ENCODE data around the gene SMIM24.
"Not testable (repeated sequence)": the region's sequence is repeated elsewhere in the genome, so short reads cannot be mapped to it uniquely, and the experiment has no call there.

Gene SMIM24

DNA sequence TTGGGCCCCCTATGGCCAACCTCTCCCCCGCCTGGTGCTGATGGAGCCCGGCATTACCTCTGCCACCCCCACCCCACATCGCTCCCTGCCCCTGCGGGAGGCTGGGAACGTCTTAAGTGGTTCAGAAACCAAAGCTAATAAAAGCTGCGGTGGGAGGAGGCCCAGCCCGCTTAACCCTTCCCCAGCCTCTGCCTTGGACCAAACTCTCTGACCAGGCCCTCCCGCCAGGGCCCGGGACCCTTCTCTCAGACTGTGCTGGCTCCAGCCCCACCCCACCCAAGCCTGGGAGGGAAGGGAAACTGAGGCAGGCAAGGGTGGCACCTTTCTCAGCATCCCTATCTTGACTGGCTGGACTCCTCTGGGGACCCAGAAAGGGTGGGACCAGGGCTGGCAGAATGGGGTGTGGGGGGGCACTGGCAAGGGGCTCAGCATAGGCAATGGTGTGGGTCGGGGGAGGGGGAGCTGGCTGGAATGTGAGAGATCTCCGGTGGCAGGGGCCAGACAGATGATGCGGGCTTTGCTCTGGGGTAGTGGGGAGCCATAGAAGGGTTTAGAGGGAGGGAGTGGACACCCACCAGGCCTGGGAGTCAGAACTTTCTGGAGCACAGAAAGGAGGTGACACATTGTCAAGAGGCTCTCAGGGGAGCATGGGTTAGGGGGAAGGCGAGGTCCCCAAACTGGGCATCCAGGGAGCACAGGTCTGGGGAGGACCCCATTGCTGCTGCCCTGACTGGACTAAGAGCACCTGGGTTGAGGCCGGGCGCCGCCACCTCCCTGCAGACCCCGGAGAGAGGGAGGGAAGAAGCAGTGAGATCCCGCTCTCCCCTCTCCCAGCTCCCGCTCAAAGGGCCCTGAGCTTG, 21.9 kb downstream of the SMIM24 start:
- Histone ChIP-seq H3K27ac (ENCODE audit: low read depth, low read length) (no peak overlapping the region), H3K27me3 (ENCODE audit: control insufficient read depth, insufficient read depth, low read length) (peaks cover 51% of the 10 kb centered on the region), H3K9ac (ENCODE audit: low read length) (peak overlapping the region; percentile 24), H3K4me1 (ENCODE audit: control insufficient read depth, insufficient read depth, low read length) (peaks cover 32% of the 10 kb centered on the region), H3K9me3 (ENCODE audit: control insufficient read depth, insufficient read depth, low read depth, low read length) (no peaks in the 10 kb centered on the region), H3K4me3 (ENCODE audit: low read depth, low read length) (peak overlapping the region; percentile 55), H3K36me3 (ENCODE audit: control insufficient read depth, insufficient read depth, low read length) (no peaks in the 10 kb centered on the region)

DNA sequence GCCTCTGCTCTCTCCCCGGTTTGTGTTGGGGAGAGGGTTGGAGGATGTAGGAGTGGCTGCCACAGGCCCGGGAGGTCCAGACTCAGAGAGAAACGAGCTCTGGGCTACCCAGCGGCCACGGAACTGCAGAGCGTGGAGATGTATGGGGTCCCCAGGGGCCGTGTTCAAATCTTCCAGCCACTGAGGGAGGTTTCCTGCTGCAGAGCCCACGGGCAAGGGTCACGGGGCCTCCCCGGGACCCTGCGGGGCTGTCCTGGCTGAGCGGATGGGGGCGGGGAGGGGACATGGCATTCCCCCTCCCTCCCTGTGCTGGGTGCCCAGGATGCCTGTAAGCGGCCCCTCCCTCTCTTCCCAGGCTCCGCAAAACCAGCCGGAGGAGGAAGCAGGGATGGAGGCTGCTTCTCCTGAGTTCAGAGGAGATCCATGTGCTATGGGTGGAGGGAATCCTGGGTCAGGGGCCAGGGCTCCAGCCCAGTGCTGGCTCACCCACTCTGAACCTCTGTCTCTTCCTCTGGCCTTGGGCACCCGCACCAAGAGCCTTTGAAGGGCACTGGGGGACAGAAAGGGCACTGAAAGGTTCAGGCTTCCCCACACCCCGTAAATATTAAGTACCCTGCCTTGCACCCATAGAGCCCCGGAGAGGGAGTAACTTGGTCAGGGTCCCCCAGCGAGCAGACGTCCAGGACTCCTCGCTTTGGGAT, 22.6 kb downstream of the SMIM24 start:
- peaks cover 43% of the 10 kb centered on the region for H3K27me3 ChIP-seq (ENCODE audit: control insufficient read depth, insufficient read depth, low read length)
- H3K27ac ChIP-seq (ENCODE audit: low read depth, low read length), result no peak overlapping the region

DNA sequence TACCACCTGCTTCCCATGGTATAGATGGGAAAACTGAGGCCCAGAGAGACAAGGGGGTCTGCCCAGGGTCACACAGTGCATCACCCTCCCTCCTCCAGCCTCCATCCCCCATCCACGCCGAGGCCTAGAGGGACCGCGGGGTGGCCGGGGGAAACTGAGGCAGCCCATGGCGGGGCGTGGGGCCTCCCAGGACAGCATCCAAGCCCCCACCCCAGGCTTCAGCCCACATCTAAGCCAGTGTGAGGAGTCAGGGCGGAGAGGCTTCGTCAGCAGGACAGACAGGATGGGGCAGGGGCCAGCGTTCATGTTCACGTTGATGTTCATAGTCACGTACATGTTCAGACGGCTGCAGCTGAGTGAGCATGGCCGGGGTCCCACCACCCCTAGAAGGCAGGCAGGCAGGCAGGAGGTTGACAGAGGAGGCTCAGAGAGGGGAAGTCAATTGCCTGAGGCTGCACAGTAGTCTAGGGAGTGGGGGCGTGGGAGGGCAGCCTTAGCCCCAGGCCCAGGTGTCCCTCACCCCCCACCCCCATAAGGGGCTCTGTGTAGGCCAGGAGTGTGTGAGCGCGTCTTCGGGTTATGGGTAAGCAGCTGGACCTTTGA, 23.3 kb downstream of the SMIM24 start:
- Histone ChIP-seq H3K4me1 (ENCODE audit: control insufficient read depth, insufficient read depth, low read length) (peaks cover 32% of the 10 kb centered on the region), H3K27ac (ENCODE audit: low read depth, low read length) (no peak overlapping the region), H3K4me3 (ENCODE audit: low read depth, low read length) (no peak overlapping the region), H3K9ac (ENCODE audit: low read length) (no peak overlapping the region), H3K36me3 (ENCODE audit: control insufficient read depth, insufficient read depth, low read length) (no peaks in the 10 kb centered on the region), H3K27me3 (ENCODE audit: control insufficient read depth, insufficient read depth, low read length) (peaks cover 36% of the 10 kb centered on the region), H3K9me3 (ENCODE audit: control insufficient read depth, insufficient read depth, low read depth, low read length) (no peaks in the 10 kb centered on the region)

More for the DNA sequence above, 22.6 kb downstream of the SMIM24 start:
- Histone ChIP-seq H3K4me3 (ENCODE audit: low read depth, low read length) (peak overlapping the region; percentile 30; the same call in 1 of the 2 replicates), H3K36me3 (ENCODE audit: control insufficient read depth, insufficient read depth, low read length) (no peaks in the 10 kb centered on the region), H3K9me3 (ENCODE audit: control insufficient read depth, insufficient read depth, low read depth, low read length) (no peaks in the 10 kb centered on the region), H3K9ac (ENCODE audit: low read length) (no peak overlapping the region), H3K4me1 (ENCODE audit: control insufficient read depth, insufficient read depth, low read length) (peaks cover 32% of the 10 kb centered on the region)

DNA sequence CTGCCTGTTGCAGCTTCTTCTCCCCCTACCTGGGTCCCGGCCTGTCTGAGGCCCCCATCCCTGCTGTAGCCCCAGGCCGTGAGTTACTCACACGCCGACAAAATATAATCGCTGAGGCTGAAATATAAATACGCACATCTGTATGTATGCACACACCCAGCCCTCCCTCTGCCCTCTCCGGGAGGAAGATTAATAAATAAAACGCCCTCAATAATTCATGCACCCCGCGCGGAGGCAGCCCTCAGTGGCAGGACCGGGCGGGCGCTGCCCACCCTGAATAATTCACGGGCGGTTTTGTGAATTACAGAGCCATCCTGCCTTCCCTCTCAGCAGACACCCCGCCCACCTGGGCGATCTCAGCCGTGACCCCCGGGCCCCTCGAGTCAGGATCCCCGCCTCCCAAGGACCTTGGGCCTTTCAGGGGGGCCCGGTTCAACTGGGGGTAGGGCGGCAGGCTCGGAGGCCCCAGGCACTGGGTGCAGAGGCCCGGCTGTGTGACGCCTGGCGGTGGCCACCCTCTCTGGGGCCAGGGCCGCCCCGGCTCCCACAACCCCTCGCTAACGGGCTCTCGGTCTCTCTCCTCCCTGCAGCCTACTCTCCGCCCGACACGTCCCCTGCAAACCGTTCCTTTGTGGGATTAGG, 24.2 kb downstream of the SMIM24 start:
- Histone ChIP-seq H3K4me3 (ENCODE audit: low read depth, low read length) (no peak overlapping the region), H3K4me1 (ENCODE audit: control insufficient read depth, insufficient read depth, low read length) (peaks cover 32% of the 10 kb centered on the region), H3K27ac (ENCODE audit: low read depth, low read length) (no peak overlapping the region), H3K9me3 (ENCODE audit: control insufficient read depth, insufficient read depth, low read depth, low read length) (no peaks in the 10 kb centered on the region), H3K36me3 (ENCODE audit: control insufficient read depth, insufficient read depth, low read length) (no peaks in the 10 kb centered on the region), H3K27me3 (ENCODE audit: control insufficient read depth, insufficient read depth, low read length) (peaks cover 34% of the 10 kb centered on the region), H3K9ac (ENCODE audit: low read length) (no peak overlapping the region)

DNA sequence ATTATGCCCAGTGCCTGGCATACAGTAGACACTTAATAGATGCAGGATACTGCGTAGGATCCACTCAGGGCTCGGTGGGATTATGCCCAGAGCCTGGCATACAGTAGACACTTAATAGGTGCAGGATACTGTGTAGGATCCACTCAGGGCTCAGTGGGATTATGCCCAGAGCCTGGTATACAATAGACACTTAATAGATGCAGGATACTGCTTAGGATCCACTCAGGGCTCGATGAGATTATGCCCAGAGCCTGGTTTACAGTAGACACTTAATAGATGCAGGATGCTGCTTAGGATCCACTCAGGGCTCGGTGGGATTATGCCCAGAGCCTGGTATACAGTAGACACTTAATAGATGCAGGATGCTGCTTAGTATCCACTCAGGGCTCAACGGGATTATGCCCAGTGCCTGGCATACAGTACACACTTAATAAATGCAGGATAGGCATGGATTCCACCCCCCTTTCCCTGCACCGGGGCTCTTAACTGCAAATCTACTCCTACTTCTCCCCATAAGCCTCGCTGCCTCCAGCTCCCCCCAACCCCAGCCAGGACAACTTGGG, 24.9 kb downstream of the SMIM24 start:
- no peaks in the 10 kb centered on the region for H3K36me3 ChIP-seq (ENCODE audit: control insufficient read depth, insufficient read depth, low read length)
- no peak overlapping the region for H3K9ac ChIP-seq (ENCODE audit: low read length)
- no peaks in the 10 kb centered on the region for H3K9me3 ChIP-seq (ENCODE audit: control insufficient read depth, insufficient read depth, low read depth, low read length)
- H3K27ac ChIP-seq (ENCODE audit: low read depth, low read length), result no peak overlapping the region
- peaks cover 29% of the 10 kb centered on the region for H3K27me3 ChIP-seq (ENCODE audit: control insufficient read depth, insufficient read depth, low read length)
- H3K4me1 ChIP-seq (ENCODE audit: control insufficient read depth, insufficient read depth, low read length), result peaks cover 32% of the 10 kb centered on the region
- H3K4me3 ChIP-seq (ENCODE audit: low read depth, low read length), result no peak overlapping the region

DNA sequence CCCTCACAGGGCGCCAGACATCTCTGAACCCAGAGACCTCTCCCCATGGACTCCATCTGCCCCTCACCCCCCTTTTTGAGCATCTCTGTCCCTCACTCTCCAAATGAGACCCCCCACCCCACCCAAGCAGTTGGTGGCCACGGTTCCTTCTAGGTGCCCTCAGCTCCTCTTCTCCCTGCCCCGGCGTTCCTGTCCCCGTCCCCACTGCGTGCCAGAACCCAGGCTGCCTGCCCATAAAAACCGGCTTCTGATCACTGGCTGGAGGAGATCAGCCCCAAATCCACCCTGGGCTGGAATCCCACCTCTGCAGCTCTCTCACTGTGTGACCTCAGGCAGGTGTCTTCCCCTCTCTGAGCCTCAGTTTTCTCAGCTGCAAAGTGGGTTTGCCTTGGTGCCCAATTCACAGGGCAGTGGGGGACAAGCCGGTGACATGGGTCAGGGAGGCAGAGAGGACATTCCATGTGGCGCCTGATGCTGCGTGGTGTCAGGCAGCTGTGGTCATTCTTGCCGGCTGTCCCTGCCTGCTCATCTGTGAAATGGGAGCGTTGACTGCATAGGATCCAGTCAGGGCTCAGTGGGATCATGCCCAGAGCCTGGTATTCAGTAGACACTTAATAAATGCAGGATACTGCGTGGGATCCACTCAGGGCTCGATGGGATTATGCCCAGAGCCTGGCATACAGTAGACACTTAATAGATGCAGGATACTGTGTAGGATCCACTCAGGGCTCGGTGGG, 25.5 kb downstream of the SMIM24 start:
- H3K4me1 ChIP-seq (ENCODE audit: control insufficient read depth, insufficient read depth, low read length), result peaks cover 30% of the 10 kb centered on the region
- peaks cover 23% of the 10 kb centered on the region for H3K27me3 ChIP-seq (ENCODE audit: control insufficient read depth, insufficient read depth, low read length)
- H3K9me3 ChIP-seq (ENCODE audit: control insufficient read depth, insufficient read depth, low read depth, low read length), result no peaks in the 10 kb centered on the region
- no peaks in the 10 kb centered on the region for H3K36me3 ChIP-seq (ENCODE audit: control insufficient read depth, insufficient read depth, low read length)
- no peak overlapping the region for H3K9ac ChIP-seq (ENCODE audit: low read length)
- H3K27ac ChIP-seq (ENCODE audit: low read depth, low read length), result no peak overlapping the region
- H3K4me3 ChIP-seq (ENCODE audit: low read depth, low read length), result no peak overlapping the region

DNA sequence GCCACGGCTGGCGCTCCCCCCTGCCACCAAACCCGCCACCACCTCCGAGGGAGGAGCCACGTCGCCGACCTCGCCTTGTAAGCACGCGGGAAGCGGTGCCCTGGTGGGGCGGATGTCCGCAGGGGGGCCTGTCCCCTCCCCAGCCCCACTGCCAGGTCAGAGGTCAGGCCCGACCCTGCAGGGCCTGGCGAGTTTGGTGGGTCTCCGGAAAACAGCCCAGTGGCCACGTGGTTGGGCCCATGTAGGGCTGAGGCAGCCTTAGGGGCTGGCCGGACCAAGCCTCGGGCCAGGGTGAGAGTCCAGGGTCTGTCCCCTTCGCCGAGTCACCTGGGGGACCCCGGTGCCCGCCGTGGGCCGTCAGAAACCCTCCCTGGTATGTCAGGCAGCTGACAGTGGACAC, 26.5 kb downstream of the SMIM24 start:
- Histone ChIP-seq H3K27ac (ENCODE audit: low read depth, low read length) (no peak overlapping the region), H3K9ac (ENCODE audit: low read length) (no peak overlapping the region), H3K4me1 (ENCODE audit: control insufficient read depth, insufficient read depth, low read length) (peaks cover 20% of the 10 kb centered on the region), H3K27me3 (ENCODE audit: control insufficient read depth, insufficient read depth, low read length) (peaks cover 14% of the 10 kb centered on the region), H3K9me3 (ENCODE audit: control insufficient read depth, insufficient read depth, low read depth, low read length) (no peaks in the 10 kb centered on the region), H3K4me3 (ENCODE audit: low read depth, low read length) (no peak overlapping the region), H3K36me3 (ENCODE audit: control insufficient read depth, insufficient read depth, low read length) (no peaks in the 10 kb centered on the region)

DNA sequence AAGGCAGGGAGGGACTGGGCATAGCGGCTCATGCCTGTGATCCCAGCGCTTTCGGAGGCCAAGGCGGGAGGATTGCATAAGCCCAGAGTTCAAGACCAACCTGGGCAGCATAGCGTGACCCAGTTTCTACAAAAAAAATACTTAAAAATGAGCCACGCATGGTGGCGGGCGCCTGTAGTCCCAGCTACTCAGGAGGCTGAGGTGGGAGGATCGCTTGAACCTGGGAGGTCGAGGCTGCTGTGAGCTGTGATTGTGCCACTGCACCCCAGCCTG, 27.4 kb downstream of the SMIM24 start:
- H3K4me3 ChIP-seq (ENCODE audit: low read depth, low read length); H3K36me3 ChIP-seq (ENCODE audit: control insufficient read depth, insufficient read depth, low read length); H3K27me3 ChIP-seq (ENCODE audit: control insufficient read depth, insufficient read depth, low read length); H3K27ac ChIP-seq (ENCODE audit: low read depth, low read length); H3K9ac ChIP-seq (ENCODE audit: low read length); H3K9me3 ChIP-seq (ENCODE audit: control insufficient read depth, insufficient read depth, low read depth, low read length): not testable (repeated sequence)
- H3K4me1 ChIP-seq (ENCODE audit: control insufficient read depth, insufficient read depth, low read length), result peaks cover 10% of the 10 kb centered on the region

DNA sequence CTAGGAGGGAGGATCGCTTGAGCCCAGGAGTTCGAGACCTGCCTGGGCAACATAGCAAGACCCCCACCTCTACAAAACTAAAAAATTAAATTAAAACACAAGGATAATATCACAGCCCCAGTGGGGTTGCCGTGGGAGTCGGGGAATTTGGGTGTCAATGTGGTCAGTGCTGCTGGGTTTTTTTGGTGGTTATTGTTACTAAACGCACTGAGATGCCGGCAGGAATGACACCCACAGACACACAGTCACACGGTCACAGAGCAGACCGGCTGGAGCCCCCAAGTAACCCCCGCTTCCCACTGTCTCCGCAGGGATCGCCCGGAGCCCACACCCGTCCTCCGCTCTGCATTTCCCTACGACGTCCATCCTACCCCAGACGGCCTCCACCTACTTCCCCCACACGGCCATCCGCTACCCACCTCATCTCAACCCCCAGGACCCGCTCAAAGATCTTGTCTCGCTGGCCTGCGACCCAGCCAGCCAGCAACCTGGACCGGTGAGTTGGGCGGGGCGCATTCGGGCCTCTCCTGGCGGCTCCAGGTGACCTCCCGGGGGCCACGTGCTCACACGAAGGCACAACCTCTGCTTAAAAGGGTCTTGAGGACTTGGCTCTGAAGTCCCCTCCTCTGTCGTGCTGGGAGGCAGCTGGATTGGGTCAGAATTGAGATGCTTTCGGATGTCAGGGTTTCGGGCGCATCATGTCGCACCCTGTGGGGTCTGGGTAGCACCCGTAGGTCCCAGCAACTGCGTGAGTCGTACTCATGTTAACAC, 28.0 kb downstream of the SMIM24 start:
- no peak overlapping the region for H3K27ac ChIP-seq (ENCODE audit: low read depth, low read length)
- H3K9ac ChIP-seq (ENCODE audit: low read length), result no peak overlapping the region

DNA sequence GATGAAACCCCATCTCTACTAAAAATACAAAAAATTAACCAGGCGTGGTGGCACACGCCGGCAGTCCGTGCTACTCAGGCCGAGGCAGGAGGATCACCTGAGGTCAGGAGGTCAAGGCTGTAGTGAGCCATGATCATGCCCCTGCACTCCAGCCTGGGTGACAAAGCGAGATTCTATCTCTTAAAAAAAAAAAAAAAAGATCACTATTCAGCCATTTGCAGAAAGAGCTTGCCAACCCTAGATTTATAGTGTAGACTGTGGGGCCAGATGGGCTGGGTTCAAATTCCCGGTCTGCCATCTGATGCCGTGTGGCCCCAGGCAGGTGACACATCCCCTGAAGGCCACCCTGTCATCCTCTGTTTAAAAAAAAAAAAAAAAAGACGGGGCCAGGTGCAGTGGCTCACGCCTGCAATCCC, 28.9 kb downstream of the SMIM24 start:
- Histone ChIP-seq H3K9ac (ENCODE audit: low read length) (no peak overlapping the region), H3K4me3 (ENCODE audit: low read depth, low read length) (no peak overlapping the region)

More for the DNA sequence above, 28.0 kb downstream of the SMIM24 start:
- Histone ChIP-seq H3K4me3 (ENCODE audit: low read depth, low read length) (no peak overlapping the region), H3K9me3 (ENCODE audit: control insufficient read depth, insufficient read depth, low read depth, low read length) (no peaks in the 10 kb centered on the region), H3K36me3 (ENCODE audit: control insufficient read depth, insufficient read depth, low read length) (no peaks in the 10 kb centered on the region), H3K27me3 (ENCODE audit: control insufficient read depth, insufficient read depth, low read length) (peaks cover under 1% of the 10 kb centered on the region), H3K4me1 (ENCODE audit: control insufficient read depth, insufficient read depth, low read length) (peaks cover 5% of the 10 kb centered on the region; the same call in 1 of the 2 replicates)

More for the DNA sequence above, 28.9 kb downstream of the SMIM24 start:
- Histone ChIP-seq H3K27ac (ENCODE audit: low read depth, low read length) (no peak overlapping the region), H3K27me3 (ENCODE audit: control insufficient read depth, insufficient read depth, low read length) (no peaks in the 10 kb centered on the region; the same call in 1 of the 2 replicates), H3K9me3 (ENCODE audit: control insufficient read depth, insufficient read depth, low read depth, low read length) (no peaks in the 10 kb centered on the region), H3K4me1 (ENCODE audit: control insufficient read depth, insufficient read depth, low read length) (no peaks in the 10 kb centered on the region), H3K36me3 (ENCODE audit: control insufficient read depth, insufficient read depth, low read length) (no peaks in the 10 kb centered on the region)
